RWPE2 (cell line): ENCODE measurements around the gene RALGAPB.

ENCODE experiments used
- ATAC-seq: fragments of 200-7000 bp; cut with Tn5 transposase; 3 replicates; pipeline ENCODE4 v1.9.1; 2021; ENCODE audit warnings: low read depth
- DNase-seq: peaks from one replicate; pipeline ENCODE4 v3.0.0-alpha.2; 2020; ENCODE audit warnings: low spot score
- H3K27ac ChIP-seq: fragments of 450-650 bp; 2 replicates; pipeline ENCODE4 v1.5.1; 2017; ENCODE audit warnings: mild to moderate bottlenecking; ENCODE audit not compliant: poor library complexity, severe bottlenecking
- H3K27me3 ChIP-seq: fragments of 250-450 bp; sonication (Bioruptor Pico); 2 replicates; pipeline ENCODE4 v1.5.1; 2021; ENCODE audit warnings: mild to moderate bottlenecking, moderate library complexity; ENCODE audit not compliant: insufficient read depth, poor library complexity, severe bottlenecking
- H3K36me3 ChIP-seq: fragments of 250-450 bp; sonication (Bioruptor Pico); 2 replicates; pipeline ENCODE4 v1.5.1; 2020; ENCODE audit warnings: low read depth, mild to moderate bottlenecking, moderate library complexity
- H3K4me1 ChIP-seq: fragments of 250-450 bp; sonication (Bioruptor Pico); 2 replicates; pipeline ENCODE4 v1.5.1; 2021; ENCODE audit warnings: mild to moderate bottlenecking, moderate library complexity; ENCODE audit not compliant: insufficient read depth, poor library complexity, severe bottlenecking
- H3K4me3 ChIP-seq: fragments of 250-450 bp; sonication (Bioruptor Pico); 2 replicates; pipeline ENCODE4 v1.5.1; 2021; ENCODE audit warnings: mild to moderate bottlenecking, moderate library complexity; ENCODE audit not compliant: severe bottlenecking
- H3K9me3 ChIP-seq: fragments of 250-450 bp; sonication (Bioruptor Pico); 2 replicates; pipeline ENCODE4 v1.5.1; 2021; ENCODE audit warnings: mild to moderate bottlenecking, moderate library complexity; ENCODE audit not compliant: severe bottlenecking
- CTCF ChIP-seq: fragments of 450-650 bp; IDR thresholded peaks from one replicate; pipeline ENCODE4 v1.5.1; 2017; ENCODE audit warnings: mild to moderate bottlenecking, moderate library complexity; ENCODE audit not compliant: poor library complexity, severe bottlenecking

The RALGAPB gene

GRCh38 chr20:38466983-38467382 is 5.7 kb upstream of the RALGAPB start:
- no peak for ATAC-seq
- DNase-seq: no peak
- peaks cover under 1% of the 10 kb centered on the region for H3K4me1 ChIP-seq
- H3K27ac ChIP-seq: no peak overlapping the region
- H3K27me3 ChIP-seq: no peaks in the 10 kb centered on the region
- H3K4me3 ChIP-seq: no peak overlapping the region
- H3K9me3 ChIP-seq: no peaks in the 10 kb centered on the region
- H3K36me3 ChIP-seq: no peaks in the 10 kb centered on the region
- no peak for TF ChIP-seq CTCF

GRCh38 chr20:38471245-38471644 is 1.4 kb upstream of the RALGAPB start:
- peaks cover 8% of the 10 kb centered on the region for H3K36me3 ChIP-seq
- H3K4me3 ChIP-seq: no peak overlapping the region
- ATAC-seq (no peak), DNase-seq (no peak)
- H3K27ac ChIP-seq: no peak overlapping the region
- TF ChIP-seq CTCF: no peak
- peaks cover 13% of the 10 kb centered on the region for H3K4me1 ChIP-seq
- no peaks in the 10 kb centered on the region for H3K9me3 ChIP-seq
- no peaks in the 10 kb centered on the region for H3K27me3 ChIP-seq

GRCh38 chr20:38471987-38472512 is 593 bp upstream of the RALGAPB start:
- DNase-seq: no peak
- H3K4me3 ChIP-seq: peak overlapping the region; percentile 96

GRCh38 chr20:38473367-38473795 is 738 bp downstream of the RALGAPB start:
- Histone ChIP-seq H3K9me3 (no peaks in the 10 kb centered on the region), H3K27ac (peak overlapping the region; percentile 50), H3K36me3 (peaks cover 8% of the 10 kb centered on the region), H3K4me3 (peak overlapping the region; percentile 96), H3K4me1 (peaks cover 13% of the 10 kb centered on the region), H3K27me3 (no peaks in the 10 kb centered on the region)
- TF ChIP-seq CTCF: no peak
- DNase-seq (no peak), ATAC-seq (no peak)

More at GRCh38 chr20:38471987-38472512, 593 bp upstream of the RALGAPB start:
- Histone ChIP-seq H3K36me3 (peaks cover 8% of the 10 kb centered on the region), H3K4me1 (peaks cover 13% of the 10 kb centered on the region), H3K27me3 (no peaks in the 10 kb centered on the region), H3K27ac (peak overlapping the region; percentile 50), H3K9me3 (no peaks in the 10 kb centered on the region)
- TF ChIP-seq CTCF: no peak
- ATAC-seq: no peak

- no peak for TF ChIP-seq CTCF
Measured at GRCh38 chr20:38477747-38478146, 5.1 kb downstream of the RALGAPB start.

More at GRCh38 chr20:38477747-38478146, 5.1 kb downstream of the RALGAPB start:
- DNase-seq: no peak
- H3K27me3 ChIP-seq: no peaks in the 10 kb centered on the region
- H3K4me3 ChIP-seq: no peak overlapping the region
- no peaks in the 10 kb centered on the region for H3K9me3 ChIP-seq
- H3K36me3 ChIP-seq: peaks cover 24% of the 10 kb centered on the region
- ATAC-seq: no peak
- peaks cover 9% of the 10 kb centered on the region for H3K4me1 ChIP-seq
- H3K27ac ChIP-seq: no peak overlapping the region
